DMS114 treated with DMSO at 0.1 percent for 48 hours (cell line): ENCODE measurements around the gene IL37.
"Not testable (repeated sequence)": the region's sequence is repeated elsewhere in the genome, so short reads cannot be mapped to it uniquely, and the experiment has no call there.

Experiments used
- DNase-seq: peaks from one replicate; lab custom pipeline; 2025; ENCODE audit not compliant: unreplicated experiment; lab: John Stamatoyannopoulos, UW

Gene IL37

DNA sequence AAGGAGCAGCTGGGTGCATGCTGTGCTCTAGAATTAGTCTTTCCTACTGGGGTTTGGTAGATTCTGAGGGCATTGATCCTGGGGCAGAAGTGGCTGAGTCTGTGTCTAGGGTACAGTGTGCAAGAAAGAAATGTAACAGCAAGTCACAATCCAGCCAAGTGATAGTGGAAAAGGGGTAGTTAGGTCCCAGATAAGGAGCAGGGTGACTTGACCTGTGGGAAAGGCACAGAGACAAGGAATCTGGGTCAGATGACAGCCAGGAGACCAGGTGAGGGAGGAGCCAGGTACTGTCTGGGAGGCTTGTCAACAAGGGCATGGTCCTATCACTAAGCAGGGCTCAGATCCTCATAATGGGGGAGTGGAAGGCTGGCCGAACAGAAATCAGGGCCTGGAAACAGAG lies 8.1 kb downstream of the IL37 start:
- no peak for DNase-seq

DNA sequence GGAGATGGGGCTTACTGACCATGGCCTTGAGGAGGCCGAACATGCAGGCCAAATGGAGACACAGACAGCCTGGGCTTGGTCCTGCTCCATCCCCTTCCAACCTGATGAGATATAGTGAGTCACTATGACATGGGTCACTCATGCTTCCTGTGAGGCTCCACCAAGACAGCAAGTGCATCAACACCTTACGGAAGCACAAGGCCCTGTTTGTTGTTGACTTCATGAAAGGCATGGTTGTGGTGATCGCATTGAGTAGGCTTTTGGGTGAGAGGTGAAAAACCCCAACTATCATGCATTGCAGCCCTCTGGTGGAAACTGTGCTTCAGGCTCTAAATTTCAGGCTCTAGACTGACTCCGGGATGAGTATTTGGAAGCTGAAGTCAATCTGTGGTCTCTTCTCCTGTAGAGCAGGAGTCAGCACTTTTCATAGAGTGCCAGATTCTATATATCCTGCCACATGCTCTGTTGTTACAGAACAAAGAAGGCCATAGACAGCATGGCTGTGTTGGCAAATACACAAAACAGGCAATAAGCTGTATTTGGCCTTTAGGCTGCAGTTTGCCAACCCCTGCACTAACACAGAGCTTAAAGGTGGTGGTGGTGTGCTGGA lies 10.1 kb downstream of the IL37 start:
- no peak for DNase-seq

DNA sequence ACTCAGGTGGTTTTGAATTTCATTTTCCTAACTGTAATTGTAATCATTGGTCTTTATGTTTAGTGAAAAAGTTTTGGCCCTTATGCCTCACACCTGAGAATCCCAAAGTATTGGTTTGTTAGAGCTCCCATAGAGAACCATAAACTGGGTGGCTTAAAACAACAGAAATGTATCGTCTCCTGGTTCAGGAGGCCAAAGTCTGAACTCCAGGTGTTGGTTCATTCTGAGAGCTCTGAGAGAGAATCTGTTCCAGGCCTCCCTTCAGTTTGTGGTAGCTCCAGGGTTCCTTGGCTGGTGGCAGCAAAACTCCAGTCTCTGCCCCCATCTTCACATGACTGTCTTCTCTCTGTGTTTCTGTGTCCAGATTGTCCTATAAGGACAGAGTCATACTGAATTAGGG lies 11.0 kb downstream of the IL37 start:
- DNase-seq = no peak

DNA sequence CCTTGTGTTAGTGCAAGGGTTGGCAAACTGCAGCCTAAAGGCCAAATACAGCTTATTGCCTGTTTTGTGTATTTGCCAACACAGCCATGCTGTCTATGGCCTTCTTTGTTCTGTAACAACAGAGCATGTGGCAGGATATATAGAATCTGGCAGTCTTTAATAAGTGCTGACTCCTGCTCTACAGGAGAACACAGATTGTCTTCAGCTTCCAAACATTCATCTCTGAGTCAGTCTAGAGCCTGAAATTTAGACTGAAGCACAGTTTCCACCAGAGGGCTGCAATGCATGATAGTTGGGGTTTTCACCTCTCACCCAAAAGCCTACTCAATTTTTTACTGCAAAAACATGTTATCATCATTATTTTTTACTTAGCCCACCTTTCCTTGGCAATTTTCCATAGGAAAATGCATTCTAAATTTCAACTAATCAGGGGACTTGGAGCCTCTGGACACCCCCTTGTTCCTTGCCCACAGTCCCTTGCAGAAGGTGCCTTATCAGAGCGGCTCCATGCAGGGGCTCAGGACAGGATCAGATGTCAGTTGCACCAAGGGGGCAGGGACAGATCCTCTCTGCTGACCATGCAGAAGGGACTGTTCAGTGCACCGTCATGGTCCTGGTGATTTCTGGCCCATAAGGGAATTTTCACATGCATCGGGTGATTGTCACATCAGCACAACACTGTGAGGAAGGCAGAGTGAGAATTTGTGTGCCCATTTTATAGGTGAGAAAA lies 12.4 kb downstream of the IL37 start:
- DNase-seq = no peak

DNA sequence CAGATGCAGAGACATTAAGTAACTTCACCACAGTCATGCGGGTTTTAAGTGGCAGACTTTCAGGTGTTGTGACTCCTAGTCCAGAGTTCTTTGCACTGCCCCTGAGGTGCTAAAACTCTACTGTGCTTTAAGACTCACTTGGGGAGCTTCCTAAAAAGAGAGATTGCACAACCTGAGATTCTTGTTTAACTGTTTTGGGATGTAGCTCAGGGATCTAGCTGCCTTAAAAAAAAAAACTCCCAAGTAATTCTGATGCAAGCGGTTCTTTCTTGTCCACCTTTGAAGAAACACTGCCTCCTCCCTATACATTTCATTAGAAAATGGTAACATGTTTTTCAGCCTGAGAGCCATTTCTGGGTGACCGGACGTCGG lies 13.0 kb downstream of the IL37 start:
- DNase-seq = no peak

DNA sequence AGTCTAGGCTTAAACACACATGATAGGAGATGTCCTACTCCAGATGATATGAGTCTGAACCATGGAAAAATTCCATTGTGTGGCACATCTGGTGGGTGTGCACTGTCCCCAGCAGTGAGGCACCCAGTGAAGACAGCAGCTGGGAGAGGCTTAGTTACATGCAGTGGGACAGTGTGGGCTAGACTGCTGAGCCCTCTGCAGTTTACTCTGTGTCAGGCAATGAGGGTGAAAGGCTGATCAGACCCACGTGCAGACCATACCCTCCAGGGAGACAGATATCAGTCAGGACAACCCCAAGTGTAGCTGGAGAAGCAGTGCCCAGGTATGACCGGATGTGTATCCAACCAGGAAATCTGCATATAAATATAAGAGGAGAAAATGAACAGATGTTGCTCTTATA lies 13.4 kb downstream of the IL37 start:
- DNase-seq = no peak

DNA sequence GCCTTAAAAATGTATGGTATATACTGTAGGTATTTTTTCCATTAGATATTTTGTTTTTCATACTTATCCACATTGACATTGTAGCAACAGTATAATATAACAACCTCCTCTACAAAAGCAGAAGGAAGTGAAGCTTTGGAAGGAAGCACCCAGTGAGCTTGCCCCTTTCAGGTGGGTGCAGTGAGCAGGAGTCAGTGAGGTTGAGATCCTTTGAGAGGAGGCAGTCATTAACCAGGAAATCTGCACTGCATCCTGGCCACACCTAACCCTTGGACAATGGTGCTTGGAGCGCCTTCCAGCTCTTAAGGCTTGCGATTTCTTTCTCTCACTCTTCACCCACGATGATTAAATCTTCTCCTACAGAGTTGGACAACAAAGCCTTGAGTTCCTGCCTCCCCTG lies 13.9 kb downstream of the IL37 start:
- no peak for DNase-seq

DNA sequence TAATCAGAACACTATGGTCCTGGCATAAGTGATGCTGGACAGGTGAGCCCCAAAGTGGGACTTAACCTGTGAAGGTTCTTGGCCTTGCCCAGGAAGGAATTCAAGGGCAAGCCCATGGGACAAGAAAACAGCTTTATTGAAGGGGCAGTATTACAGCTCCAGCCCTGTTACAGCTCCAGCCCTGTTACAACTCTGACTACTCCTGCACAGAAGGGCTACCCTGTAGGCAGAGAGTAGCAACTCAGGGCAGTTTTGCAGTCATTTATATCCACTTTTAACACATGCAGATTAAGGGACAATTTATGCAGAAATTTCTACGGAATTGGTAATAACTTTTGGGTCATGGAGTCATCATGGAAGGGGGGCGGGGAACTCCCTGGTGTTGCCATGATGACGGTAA lies 15.7 kb downstream of the IL37 start:
- DNase-seq = no peak

DNA sequence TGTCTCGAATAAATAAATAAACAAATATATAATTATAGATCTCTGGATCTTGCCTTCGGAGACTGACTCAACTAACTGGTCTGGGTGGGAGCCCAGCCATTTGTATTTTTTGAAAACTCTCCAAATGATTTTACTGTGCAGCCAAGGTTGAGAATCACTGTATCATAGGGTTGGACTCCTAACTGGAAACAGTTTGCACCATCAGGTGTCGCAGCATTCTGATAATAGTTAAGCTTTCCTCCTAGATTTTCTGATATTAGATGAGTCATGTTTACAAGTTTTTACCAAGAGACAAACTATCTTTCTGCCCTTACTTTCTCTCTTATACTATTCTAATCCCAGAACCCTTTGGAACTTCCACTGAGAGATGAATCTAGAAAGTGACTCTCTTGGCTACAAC lies 16.8 kb downstream of the IL37 start:
- no peak for DNase-seq

DNA sequence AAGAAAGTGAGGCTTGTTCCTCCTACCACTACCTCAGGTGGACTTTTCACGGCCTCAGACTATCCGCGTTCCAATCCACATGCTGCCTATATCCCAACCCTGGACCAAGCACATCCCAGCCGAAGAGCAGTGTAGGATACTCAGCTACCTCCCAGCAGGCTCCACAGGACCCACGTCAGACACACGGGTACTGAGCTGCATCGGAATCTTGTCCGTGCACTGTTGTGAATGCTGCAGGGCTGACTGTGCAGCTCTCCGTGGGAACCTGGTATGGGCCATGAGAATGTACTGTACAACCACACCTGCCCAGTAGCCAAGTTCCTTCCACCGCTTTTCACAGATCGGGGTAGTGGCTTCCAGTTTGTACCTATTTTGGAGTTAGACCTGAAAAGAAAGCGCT lies 22.3 kb downstream of the IL37 start:
- DNase-seq = no peak

DNA sequence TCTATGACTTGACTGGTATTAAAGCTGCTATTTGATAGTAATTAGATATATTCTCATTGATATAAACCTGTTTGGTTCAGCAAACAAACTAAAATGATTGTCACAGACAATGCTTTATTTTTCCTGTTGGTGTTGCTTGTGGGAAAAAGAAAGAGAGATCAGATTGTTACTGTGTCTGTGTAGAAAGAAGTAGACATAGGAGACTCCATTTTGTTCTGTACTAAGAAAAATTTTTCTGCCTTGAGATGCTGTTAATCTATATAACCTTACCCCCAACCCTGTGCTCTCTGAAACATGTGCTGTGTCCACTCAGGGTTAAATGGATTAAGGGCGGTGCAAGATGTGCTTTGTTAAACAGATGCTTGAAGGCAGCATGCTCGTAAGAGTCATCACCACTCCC lies 23.2 kb downstream of the IL37 start:
- DNase-seq = not testable (repeated sequence)

DNA sequence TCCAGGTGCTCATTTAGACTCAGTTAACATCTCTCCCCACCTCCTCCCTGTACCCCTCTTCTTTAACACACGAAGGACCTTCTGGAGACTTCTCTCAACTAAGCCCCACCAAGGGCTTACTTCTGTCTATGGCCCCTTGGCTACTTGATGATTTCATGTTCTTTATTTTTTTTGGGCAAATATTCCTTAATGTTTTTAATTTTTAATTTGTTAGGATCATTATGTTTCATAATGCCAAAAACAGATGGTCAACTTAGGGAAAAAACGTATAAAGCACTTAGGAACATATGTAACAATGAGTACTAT lies 25.9 kb downstream of the IL37 start:
- no peak for DNase-seq

DNA sequence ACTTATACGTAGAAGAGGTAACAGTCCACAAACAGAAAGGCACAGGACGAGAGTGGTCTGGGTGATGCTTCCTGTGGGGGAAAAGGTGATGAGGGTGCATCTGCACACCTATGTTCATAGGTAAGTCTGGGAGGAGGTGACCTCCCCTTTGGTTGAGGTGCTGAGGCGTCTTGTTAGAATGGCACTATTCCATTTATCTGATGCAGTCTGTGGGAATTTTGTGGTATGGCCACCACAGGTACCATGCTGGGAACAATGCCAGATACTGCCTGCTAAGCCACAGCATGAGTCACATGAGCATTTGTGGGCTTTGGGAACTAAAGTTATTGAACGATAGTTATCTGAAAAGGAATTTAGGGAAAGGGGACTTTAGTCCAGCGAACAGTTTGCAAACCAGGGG lies 27.9 kb downstream of the IL37 start:
- DNase-seq = no peak

DNA sequence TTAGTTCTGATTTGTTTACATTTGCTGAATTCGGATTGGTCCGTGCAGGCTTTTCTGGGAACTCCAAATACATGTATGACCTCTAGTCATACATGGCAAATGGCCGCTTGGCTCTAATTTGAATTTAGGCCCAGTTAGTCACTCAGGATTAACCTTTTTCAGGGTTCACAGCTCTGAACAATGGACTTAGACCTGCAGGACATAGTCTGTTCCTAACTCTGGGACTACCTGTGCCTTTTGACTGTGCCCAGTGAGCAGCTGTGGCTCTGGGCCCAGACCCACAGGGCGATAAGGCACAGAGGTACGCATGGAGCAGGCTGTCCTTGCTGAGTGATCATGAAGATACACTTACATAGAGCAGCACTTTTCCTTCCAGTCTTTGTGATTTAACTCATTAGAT lies 28.5 kb downstream of the IL37 start:
- no peak for DNase-seq

DNA sequence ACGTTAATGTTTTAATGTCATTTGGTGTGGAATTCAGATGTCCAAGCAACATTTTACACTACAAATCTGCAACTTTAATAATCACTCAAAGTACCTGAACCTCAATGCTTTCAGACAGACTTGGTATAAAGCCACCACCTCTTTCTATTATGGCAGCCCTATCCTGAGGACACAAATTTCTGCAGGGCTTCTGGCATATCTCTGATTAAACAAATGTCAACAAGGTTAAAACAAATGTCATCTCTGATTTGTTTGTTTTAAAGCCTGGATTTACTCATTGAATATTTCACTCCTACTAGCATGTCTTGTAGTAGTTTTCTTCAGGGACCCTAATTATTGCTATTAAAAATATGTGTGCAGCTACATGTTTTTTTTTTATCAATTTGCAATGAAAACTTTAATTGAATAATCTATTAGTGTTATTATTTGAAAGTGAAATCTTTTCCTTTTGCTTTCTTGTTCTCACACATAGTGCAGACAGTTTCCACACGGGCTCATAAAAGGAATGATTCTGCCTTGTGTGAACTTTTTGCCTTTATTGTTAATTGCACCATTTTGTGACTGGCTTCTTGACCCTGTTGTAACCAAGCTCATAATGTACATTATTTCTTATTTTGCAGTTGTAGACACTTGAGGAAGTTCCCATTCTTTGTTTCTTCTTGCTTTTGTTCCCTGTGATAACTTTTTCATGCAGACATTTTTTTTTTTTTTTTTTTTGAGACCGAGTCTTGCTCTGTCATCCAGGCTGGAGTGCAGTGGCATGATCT lies 30.1 kb downstream of the IL37 start:
- no peak for DNase-seq

DNA sequence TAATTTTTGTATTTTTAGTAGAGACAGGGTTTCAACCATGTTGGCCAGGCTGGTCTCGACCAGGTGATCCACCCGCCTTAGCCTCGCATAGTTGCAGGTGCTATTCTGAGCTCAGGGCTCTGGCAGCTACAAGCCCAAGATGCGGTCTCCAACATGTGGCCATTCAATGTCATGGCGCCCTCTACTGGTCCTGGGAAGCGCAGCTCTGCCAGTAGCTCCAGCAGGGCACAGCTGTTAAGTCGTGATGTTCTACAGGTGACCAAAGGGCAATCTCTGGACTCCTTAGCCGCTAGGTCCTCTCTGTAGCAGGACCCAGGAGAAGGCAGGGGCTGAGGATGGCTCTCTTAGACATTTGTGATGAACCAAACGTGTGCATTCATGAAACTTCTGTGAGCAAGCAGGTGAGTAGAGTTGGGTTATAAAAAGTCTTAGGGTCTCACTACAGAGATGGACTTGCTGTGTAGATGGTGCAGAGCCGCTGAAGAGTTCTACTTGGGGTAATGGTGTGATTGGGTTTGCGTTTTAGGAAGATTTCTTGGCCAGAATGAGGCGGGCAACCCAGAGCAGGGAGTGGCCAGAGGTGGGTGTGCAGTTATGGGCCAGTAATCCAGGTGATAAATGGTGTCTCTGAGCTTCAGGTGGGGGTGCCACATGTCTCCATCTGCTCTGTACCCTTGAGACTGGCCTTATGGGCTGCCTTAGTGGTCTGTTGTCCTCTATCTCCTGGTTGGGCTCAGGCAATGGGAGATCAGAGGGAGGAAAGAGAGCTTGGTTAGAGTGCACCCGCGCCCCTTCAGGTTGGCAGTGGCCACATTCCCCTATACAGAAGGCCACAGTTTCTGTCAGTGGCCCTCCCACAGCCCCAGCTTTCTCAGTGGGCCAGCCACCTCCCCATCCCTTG lies 31.0 kb downstream of the IL37 start:
- peak; percentile 22 for DNase-seq

DNA sequence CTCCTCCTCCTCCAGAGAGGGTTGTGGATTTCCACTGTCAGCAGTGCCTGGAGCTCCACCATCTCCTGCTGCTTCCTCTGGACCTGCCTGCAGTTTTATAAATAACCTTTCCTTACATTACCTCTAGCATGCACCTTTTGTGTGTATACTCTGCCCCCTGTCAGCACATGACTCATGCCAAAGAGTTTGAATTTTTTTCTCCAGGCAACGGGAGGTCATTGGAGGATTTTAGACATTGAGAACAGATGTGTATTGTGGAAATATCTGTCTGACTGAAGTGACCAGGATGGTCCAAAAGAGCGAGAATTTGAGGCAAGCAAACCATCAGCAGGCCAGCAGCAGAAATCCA lies 31.7 kb downstream of the IL37 start:
- no peak for DNase-seq

DNA sequence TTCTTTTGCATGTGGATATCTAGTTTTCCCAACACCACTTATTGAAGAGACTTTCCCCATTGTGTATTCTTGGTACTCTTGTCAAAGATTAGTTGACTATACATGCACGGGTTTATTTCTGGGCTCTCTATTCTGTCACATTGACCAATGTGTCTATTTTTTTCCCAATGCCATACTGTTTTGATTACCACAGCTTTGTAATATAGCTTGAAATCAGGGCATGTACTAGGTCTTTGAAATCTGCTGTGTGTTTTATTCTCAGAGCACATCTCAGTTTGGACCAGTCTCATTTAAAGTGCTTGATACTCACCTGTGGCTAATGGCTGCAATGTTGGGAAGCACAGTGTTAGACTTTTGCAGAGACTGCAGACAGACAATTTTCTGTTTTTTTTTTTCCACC lies 34.0 kb downstream of the IL37 start:
- DNase-seq = no peak

DNA sequence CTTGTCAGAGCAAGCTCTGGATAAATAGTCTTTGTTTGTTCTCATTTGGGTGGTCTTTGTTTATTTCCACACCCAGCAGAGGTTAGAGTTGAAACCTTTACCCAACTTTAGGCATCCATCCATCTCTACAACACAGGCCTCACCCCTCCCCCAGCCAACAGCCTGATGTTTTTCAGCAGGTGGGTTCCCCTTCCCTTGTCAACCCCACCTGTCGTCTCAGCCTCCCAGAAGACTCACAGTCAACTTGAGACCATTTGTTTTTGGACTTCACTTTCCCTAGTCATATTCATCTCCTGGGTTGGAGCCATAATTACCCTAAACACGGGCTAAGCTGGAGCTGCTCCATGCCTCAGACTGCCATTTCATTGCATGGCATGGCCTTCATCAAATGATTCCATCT lies 35.1 kb downstream of the IL37 start:
- DNase-seq = no peak

DNA sequence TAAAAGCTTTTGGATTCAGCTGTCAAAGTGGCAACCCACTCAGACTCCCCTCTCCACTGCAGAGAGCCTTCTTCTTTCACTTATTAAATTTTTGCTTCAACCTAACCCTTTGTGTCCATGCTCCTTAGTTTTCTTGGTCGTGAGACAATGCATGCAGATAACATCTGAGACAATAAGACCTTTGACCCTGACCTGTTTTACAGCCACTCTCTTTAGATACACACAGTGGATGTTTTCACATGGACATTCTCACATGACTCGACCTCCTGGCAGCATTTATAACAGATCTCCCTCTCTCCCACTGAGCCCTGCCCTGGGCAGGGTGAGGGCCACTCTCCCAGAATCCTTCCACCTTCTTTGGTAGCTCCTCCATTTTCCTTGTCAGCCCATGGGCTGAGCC lies 36.4 kb downstream of the IL37 start:
- no peak for DNase-seq

DNA sequence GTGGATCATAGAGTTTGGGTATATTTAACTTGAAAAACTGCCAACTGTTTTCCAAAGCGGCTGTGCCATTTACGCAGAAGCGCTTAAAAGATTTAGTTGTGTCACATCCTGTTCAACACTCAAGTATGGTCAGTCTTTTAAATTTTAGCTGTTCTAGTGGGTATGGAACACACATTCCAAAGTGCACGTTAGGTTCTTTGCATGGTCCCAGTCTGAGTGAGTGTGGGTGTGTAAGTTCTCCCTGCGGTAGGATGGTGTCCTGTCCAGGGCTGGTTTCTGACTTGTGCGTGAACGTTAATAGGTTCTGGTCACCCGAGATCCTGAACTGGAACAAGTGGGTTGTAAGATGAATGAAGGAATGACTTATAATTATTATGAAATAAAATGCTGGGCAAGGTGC lies 38.5 kb downstream of the IL37 start:
- no peak for DNase-seq

DNA sequence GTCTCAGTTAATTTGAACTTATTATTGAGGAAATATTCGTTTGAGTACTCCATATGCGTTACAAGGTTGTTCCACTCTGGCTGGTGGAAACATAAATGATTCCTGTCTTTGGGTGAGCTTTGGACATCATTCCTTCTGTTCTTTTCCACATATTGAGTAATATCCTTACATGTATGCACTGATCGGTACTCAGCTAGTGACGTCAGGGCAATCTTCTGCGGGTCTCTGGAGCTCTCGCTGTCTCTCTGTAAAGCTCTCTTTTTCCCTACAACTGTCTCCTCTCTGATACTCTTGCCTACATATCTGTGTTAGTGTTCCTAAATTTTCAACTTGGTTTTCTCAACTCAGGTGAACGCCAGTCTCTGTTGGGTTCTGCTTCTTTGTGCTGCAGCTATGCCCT lies 43.4 kb downstream of the IL37 start:
- DNase-seq = no peak
